ENCODE measurements around the gene RBM7. TPM values are rescaled to one million over a fixed set of nuclear protein-coding genes. Genes with fewer than 3 reads are reported as not detected.

RBM7 gene
- total RNA-seq, 1 donor from 2014 or later = 37.6 TPM

DNA sequence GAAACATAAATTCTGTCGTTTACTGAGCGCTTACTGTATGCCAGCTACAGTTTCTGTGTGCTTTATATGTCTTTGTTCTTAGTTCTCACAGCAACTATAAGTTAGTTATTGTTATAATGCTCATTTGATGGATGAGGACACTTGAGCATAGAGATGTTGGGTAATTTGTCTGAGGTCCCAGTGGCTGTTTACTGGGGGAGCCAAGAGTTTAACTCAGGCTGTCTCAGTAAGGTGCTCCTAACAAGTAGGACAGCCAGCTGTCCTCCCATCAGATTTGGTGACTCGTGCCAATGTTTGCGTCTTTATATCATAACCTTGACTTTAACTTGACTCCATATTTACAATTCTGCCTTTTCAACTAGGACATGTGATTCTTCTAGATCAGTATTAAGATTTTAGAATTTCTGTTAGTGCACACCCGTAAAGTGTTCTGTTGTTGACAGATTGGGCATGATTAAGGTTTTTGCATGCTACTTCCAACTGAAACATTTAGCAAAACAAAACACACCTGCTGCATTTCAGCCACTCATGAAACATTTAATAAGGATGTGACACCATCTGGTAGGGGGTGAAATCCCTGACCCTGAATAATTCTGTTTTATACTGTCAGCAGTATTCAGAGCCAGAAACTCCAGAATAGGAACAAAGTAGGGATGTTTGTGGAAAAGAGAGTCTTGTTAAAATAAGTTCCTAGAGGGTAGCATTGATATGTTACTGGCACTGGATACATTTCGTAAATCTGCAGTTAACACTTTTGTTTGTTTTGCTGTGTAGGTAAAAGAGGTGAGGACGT lies 40.7 kb downstream of the RBM7 start:
- H3K27me3 Mint-ChIP-seq (ENCODE audit: low read depth) = no peaks in the 10 kb centered on the region
- no peak for DNase-seq (ENCODE audit: low spot score)
- H3K4me1 Mint-ChIP-seq (ENCODE audit: low read depth) = peaks cover 73% of the 10 kb centered on the region
- TF ChIP-seq, protein P1, sequence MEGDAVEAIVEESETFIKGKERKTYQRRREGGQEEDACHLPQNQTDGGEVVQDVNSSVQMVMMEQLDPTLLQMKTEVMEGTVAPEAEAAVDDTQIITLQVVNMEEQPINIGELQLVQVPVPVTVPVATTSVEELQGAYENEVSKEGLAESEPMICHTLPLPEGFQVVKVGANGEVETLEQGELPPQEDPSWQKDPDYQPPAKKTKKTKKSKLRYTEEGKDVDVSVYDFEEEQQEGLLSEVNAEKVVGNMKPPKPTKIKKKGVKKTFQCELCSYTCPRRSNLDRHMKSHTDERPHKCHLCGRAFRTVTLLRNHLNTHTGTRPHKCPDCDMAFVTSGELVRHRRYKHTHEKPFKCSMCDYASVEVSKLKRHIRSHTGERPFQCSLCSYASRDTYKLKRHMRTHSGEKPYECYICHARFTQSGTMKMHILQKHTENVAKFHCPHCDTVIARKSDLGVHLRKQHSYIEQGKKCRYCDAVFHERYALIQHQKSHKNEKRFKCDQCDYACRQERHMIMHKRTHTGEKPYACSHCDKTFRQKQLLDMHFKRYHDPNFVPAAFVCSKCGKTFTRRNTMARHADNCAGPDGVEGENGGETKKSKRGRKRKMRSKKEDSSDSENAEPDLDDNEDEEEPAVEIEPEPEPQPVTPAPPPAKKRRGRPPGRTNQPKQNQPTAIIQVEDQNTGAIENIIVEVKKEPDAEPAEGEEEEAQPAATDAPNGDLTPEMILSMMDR (IDR thresholded peaks at IDR 0.05) = no peak
- peak overlapping the region; percentile 97 for H3K27ac Mint-ChIP-seq (ENCODE audit: unreplicated experiment)
- peak overlapping the region; percentile 96 for H3K4me3 Mint-ChIP-seq (ENCODE audit: unreplicated experiment)
- peaks cover 7% of the 10 kb centered on the region for H3K36me3 Mint-ChIP-seq (ENCODE audit: low read depth)
- H3K9me3 Mint-ChIP-seq (ENCODE audit: low read depth) = no peaks in the 10 kb centered on the region

DNA sequence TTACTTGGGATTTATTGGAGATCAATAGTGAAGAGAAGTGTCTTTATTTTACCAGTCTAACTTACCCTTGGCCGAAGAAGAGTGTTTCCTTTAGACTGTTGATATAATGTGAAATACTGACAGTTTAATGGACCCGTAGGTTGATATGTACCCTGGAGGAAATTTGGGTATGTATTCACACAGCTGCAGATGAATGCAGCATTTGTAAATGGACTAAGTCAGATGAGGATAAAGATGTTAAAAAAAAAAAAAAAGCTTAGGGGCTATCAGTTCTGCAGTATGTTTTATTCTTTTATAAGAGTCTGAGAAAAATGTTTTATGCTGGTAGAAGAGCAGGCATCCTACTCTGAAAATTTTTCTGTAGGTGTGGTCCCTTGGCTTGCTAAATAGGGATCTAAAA lies 41.5 kb downstream of the RBM7 start:
- Mint-ChIP-seq H3K27me3 (ENCODE audit: low read depth) (no peaks in the 10 kb centered on the region), H3K4me3 (ENCODE audit: unreplicated experiment) (peak overlapping the region; percentile 96), H3K27ac (ENCODE audit: unreplicated experiment) (peak overlapping the region; percentile 97), H3K36me3 (ENCODE audit: low read depth) (peaks cover 13% of the 10 kb centered on the region), H3K9me3 (ENCODE audit: low read depth) (peaks cover 5% of the 10 kb centered on the region), H3K4me1 (ENCODE audit: low read depth) (peaks cover 80% of the 10 kb centered on the region)
- TF ChIP-seq, protein P1 (IDR thresholded peaks at IDR 0.05) = no peak
- no peak for DNase-seq (ENCODE audit: low spot score)

DNA sequence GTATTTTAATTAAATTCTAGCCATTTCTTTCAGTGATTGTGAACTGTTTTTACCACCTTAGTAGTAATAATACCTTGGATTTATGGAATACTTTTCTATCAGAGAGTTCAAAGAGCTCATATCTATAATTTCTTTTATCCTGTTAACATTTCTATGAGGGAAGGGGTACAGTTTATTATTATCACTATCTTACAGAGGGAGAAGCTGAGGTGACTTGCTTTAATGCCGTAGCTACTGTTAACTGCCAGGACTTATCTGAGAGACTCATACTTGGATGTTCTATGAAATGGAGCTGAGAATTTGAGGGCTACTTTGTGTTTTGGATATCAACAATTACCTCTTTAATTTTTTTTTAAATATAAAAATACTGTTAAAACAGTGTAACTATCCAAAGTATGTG lies 42.1 kb downstream of the RBM7 start:
- Mint-ChIP-seq H3K27ac (ENCODE audit: unreplicated experiment) (no peak overlapping the region), H3K36me3 (ENCODE audit: low read depth) (peaks cover 17% of the 10 kb centered on the region), H3K4me1 (ENCODE audit: low read depth) (peaks cover 86% of the 10 kb centered on the region), H3K27me3 (ENCODE audit: low read depth) (no peaks in the 10 kb centered on the region), H3K9me3 (ENCODE audit: low read depth) (peaks cover 5% of the 10 kb centered on the region), H3K4me3 (ENCODE audit: unreplicated experiment) (no peak overlapping the region)
- no peak for DNase-seq (ENCODE audit: low spot score)
- TF ChIP-seq, protein P1 (IDR thresholded peaks at IDR 0.05) = no peak

DNA sequence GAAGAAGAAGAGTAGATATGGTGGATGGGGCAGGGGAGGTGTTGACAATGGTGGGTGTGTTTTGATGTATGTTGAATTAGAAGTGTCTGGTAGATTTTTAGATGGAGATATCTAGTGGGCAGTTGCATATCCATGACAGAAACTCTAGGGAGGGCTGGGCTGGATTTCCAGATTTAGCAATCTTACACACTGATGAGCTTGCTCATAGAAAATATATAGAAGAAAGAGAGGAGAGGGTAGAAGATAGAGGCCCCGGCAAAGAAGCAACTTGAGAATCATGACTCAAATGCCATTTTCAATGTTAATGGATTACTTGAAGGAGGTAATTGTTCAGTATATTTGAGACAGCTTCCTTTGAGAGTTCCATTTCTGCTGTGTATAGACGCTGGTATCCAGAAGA lies 47.0 kb downstream of the RBM7 start:
- Mint-ChIP-seq H3K36me3 (ENCODE audit: low read depth) (peaks cover 27% of the 10 kb centered on the region), H3K4me1 (ENCODE audit: low read depth) (peaks cover 73% of the 10 kb centered on the region), H3K27me3 (ENCODE audit: low read depth) (no peaks in the 10 kb centered on the region), H3K4me3 (ENCODE audit: unreplicated experiment) (peak overlapping the region; percentile 44), H3K27ac (ENCODE audit: unreplicated experiment) (peak overlapping the region; percentile 98), H3K9me3 (ENCODE audit: low read depth) (peaks cover 5% of the 10 kb centered on the region)
- TF ChIP-seq, protein P1 (IDR thresholded peaks at IDR 0.05) = no peak
- no peak for DNase-seq (ENCODE audit: low spot score)

DNA sequence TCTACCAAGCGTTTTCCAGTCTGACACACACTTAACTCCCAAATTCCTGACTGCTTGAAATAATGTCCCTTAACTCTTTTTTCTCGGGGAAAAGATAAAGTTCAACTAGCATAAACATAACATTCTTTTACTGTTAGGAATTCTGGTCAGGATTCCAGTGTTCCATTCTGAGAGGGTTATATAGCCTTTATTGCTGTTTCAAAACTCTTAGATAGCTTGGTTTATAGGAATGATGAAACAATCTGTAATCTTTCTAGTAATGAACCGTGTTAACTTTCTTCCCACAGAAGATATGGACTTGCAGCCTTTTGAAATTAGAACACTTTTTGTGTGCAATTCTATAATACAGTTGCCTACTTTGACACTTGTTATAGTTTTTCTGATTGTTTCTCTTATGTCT lies 47.4 kb downstream of the RBM7 start:
- Mint-ChIP-seq H3K4me1 (ENCODE audit: low read depth) (peaks cover 70% of the 10 kb centered on the region), H3K36me3 (ENCODE audit: low read depth) (peaks cover 27% of the 10 kb centered on the region), H3K9me3 (ENCODE audit: low read depth) (peaks cover 5% of the 10 kb centered on the region), H3K27ac (ENCODE audit: unreplicated experiment) (peak overlapping the region; percentile 98), H3K4me3 (ENCODE audit: unreplicated experiment) (peak overlapping the region; percentile 44), H3K27me3 (ENCODE audit: low read depth) (no peaks in the 10 kb centered on the region)
- DNase-seq (ENCODE audit: low spot score) = no peak
- TF ChIP-seq, protein P1 (IDR thresholded peaks at IDR 0.05) = no peak
